Measurements from ENCODE around the gene BANK1.

Gene BANK1

DNA sequence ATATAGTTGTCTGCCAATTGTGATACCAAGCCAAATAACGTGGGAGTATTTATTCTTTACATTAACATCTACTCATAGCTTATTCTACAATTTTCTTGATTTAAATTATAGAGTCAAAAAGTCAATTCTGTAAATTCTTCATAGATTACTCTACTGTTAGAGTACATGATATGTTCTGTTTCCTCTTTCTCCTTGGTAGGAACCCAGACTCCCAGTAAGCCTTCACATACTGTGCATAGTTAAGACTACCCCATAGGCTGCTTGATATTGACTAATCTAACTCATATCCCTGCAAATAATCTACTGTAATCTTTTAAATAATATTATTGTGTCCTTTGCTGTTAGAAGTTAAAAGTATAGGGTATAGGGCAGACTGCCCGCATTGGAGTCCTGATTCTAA, 35.4 kb downstream of the BANK1 start:
- DNase-seq (ENCODE audit: low read depth in 1 of 2, low spot score in 1 of 2) = no peak
- H3K27me3 ChIP-seq (ENCODE audit: insufficient read depth, poor library complexity, severe bottlenecking) = no peaks in the 10 kb centered on the region
- no peak overlapping the region for H3K27ac ChIP-seq (replicated peaks)
- TF ChIP-seq POLR2AphosphoS5 (IDR thresholded peaks at IDR 0.05; ENCODE audit: low read depth) = no peak
- no peak for TF ChIP-seq GABPA (IDR thresholded peaks at IDR 0.05; ENCODE audit: low read depth)
- TF ChIP-seq SPI1 (IDR thresholded peaks at IDR 0.05; ENCODE audit: borderline replicate concordance, low read depth) = no peak
- TF ChIP-seq, protein P1, sequence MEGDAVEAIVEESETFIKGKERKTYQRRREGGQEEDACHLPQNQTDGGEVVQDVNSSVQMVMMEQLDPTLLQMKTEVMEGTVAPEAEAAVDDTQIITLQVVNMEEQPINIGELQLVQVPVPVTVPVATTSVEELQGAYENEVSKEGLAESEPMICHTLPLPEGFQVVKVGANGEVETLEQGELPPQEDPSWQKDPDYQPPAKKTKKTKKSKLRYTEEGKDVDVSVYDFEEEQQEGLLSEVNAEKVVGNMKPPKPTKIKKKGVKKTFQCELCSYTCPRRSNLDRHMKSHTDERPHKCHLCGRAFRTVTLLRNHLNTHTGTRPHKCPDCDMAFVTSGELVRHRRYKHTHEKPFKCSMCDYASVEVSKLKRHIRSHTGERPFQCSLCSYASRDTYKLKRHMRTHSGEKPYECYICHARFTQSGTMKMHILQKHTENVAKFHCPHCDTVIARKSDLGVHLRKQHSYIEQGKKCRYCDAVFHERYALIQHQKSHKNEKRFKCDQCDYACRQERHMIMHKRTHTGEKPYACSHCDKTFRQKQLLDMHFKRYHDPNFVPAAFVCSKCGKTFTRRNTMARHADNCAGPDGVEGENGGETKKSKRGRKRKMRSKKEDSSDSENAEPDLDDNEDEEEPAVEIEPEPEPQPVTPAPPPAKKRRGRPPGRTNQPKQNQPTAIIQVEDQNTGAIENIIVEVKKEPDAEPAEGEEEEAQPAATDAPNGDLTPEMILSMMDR (IDR thresholded peaks at IDR 0.05; ENCODE audit: insufficient read depth, low read length) = no peak
- TF ChIP-seq, protein P2, sequence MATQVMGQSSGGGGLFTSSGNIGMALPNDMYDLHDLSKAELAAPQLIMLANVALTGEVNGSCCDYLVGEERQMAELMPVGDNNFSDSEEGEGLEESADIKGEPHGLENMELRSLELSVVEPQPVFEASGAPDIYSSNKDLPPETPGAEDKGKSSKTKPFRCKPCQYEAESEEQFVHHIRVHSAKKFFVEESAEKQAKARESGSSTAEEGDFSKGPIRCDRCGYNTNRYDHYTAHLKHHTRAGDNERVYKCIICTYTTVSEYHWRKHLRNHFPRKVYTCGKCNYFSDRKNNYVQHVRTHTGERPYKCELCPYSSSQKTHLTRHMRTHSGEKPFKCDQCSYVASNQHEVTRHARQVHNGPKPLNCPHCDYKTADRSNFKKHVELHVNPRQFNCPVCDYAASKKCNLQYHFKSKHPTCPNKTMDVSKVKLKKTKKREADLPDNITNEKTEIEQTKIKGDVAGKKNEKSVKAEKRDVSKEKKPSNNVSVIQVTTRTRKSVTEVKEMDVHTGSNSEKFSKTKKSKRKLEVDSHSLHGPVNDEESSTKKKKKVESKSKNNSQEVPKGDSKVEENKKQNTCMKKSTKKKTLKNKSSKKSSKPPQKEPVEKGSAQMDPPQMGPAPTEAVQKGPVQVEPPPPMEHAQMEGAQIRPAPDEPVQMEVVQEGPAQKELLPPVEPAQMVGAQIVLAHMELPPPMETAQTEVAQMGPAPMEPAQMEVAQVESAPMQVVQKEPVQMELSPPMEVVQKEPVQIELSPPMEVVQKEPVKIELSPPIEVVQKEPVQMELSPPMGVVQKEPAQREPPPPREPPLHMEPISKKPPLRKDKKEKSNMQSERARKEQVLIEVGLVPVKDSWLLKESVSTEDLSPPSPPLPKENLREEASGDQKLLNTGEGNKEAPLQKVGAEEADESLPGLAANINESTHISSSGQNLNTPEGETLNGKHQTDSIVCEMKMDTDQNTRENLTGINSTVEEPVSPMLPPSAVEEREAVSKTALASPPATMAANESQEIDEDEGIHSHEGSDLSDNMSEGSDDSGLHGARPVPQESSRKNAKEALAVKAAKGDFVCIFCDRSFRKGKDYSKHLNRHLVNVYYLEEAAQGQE (IDR thresholded peaks at IDR 0.05; ENCODE audit: insufficient replicate concordance, low read depth) = no peak
- H3K4me3 ChIP-seq (replicated peaks; ENCODE audit: insufficient read depth, low read length) = no peak overlapping the region

DNA sequence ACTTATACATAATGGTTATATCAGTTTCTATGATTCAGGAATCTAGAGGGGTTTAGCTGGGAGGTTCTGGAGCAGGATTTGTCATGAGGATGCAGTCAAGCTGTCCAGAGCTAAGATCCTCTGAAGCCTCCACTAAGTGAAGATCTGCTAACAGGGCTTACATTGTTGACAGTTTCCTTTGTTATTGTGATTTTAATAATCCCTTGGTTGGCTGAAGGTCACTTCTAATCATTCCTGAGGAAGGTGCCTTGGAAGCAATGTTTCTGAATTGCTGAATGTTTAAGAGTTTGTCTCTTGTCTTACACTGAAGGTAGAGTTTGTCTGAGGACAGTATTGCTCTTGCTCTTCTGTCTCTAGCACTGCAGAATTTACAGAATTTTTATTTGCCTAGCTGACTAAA, 41.3 kb downstream of the BANK1 start:
- H3K4me3 ChIP-seq (replicated peaks; ENCODE audit: insufficient read depth, low read length) = no peak overlapping the region
- TF ChIP-seq GABPA (IDR thresholded peaks at IDR 0.05; ENCODE audit: low read depth) (no peak), POLR2AphosphoS5 (IDR thresholded peaks at IDR 0.05; ENCODE audit: low read depth) (no peak), SPI1 (IDR thresholded peaks at IDR 0.05; ENCODE audit: borderline replicate concordance, low read depth) (no peak)
- TF ChIP-seq, protein P2 (IDR thresholded peaks at IDR 0.05; ENCODE audit: insufficient replicate concordance, low read depth) = no peak
- H3K27me3 ChIP-seq (ENCODE audit: insufficient read depth, poor library complexity, severe bottlenecking) = no peaks in the 10 kb centered on the region
- H3K27ac ChIP-seq (replicated peaks) = no peak overlapping the region
- no peak for DNase-seq (ENCODE audit: low read depth in 1 of 2, low spot score in 1 of 2)

DNA sequence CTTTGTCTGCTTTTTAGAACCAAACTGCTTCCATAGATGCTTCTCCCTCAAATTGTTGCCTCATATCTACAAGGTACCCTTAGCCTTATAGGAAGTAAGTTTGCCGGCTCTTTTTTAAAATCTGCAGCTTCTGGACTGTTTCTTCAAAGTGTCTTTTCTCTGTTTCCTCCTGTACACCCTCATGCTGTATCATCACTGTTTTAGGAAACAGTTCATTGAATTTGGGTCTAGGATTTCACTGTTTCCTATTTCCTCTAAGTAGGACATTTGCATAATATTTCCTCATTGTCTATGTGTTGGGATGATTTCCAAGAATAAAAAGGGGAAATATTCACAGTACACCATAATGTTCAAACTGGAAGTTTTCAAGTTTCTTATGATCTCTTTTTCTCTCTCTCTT, 43.0 kb downstream of the BANK1 start:
- H3K27me3 ChIP-seq (ENCODE audit: insufficient read depth, poor library complexity, severe bottlenecking) = no peaks in the 10 kb centered on the region
- no peak overlapping the region for H3K27ac ChIP-seq (replicated peaks)
- no peak for TF ChIP-seq GABPA (IDR thresholded peaks at IDR 0.05; ENCODE audit: low read depth)
- TF ChIP-seq, protein P1 (IDR thresholded peaks at IDR 0.05; ENCODE audit: insufficient read depth, low read length) = no peak
- TF ChIP-seq POLR2AphosphoS5 (IDR thresholded peaks at IDR 0.05; ENCODE audit: low read depth) = no peak
- no peak for TF ChIP-seq SPI1 (IDR thresholded peaks at IDR 0.05; ENCODE audit: borderline replicate concordance, low read depth)
- TF ChIP-seq, protein P2 (IDR thresholded peaks at IDR 0.05; ENCODE audit: insufficient replicate concordance, low read depth) = no peak
- H3K4me3 ChIP-seq (replicated peaks; ENCODE audit: insufficient read depth, low read length) = no peak overlapping the region
- no peak for DNase-seq (ENCODE audit: low read depth in 1 of 2, low spot score in 1 of 2)

All from HL-60 (cell line).